ENCODE data around the gene MRPS7.

- no peak for TF ChIP-seq POLR2AphosphoS5 (IDR thresholded peaks at IDR 0.05)
- TF ChIP-seq CTCF (IDR thresholded peaks at IDR 0.05), result no peak
These were observed 29.8 kb upstream of the MRPS7 start for GRCh38 chr17:75231741-75232464.

Measured in prostate gland (tissue), 2 donors.